Inflammatory macrophage treated with lipopolysaccharide for 1 hour (primary cell): ENCODE data around the gene FNIP1.
"Not testable (repeated sequence)": the region's sequence is repeated elsewhere in the genome, so short reads cannot be mapped to it uniquely, and the experiment has no call there.

Source experiments
- DNase-seq, 2 donors: peaks; one replicate each; pipeline ENCODE4 v3.0.0-alpha.2; 2020 to 2022

Gene FNIP1

GRCh38 chr5:131635684-131636572, 160.9 kb downstream of the FNIP1 start:
- DNase-seq, result peak; percentile 26 to 38

- DNase-seq, result peak; percentile 100
These were observed 161.7 kb downstream of the FNIP1 start, which contains the start of gene RAPGEF6 for GRCh38 chr5:131634996-131635683. RAPGEF6 (minus strand) TSS chr5:131635229; CDS start chr5:131635030, 199 bp downstream.

DNA sequence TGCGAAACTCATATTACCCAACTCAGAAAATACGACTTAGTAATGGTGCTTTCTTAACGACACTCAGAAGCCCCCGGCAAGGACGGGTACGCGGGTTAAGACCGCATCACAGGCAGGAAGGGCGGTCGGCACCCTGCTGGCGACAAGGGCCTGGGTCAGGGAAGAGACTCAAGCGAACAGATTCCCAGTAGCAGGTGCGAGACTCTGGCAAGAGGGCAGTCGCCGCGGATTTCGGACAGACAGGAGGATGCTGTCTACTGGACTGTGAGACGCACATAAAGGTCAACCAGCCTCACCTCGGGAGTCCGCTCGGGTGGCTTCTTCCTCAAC, 162.2 kb downstream of the FNIP1 start:
- peak in 1 of 2 donors; percentile 49 for DNase-seq

GRCh38 chr5:131634238-131634637, 162.6 kb downstream of the FNIP1 start:
- peak; percentile 29 to 43 for DNase-seq

DNA sequence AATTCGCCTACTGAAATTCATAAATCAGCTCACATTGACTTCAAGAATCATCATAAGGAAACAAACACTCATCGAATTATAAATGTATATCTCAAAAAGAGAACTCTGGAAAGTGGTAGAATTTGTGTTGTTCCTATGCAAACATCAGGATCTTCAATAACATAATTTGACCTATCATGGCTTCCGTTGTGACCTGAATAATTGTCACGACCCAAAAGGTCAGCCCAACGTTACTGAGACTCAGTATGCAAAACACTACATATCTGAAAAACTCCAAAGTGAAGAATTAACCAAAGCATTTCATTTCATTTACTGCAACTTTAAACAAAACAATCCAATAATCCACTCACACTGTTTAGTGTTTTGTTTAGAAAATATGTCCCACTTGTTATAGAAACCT, 163.0 kb downstream of the FNIP1 start:
- peak in 1 of 2 donors; percentile 25 for DNase-seq

- DNase-seq, result no peak
These were observed 165.9 kb downstream of the FNIP1 start for GRCh38 chr5:131630963-131631350.

- no peak for DNase-seq
These were observed 166.4 kb downstream of the FNIP1 start for GRCh38 chr5:131630208-131630962.

DNA sequence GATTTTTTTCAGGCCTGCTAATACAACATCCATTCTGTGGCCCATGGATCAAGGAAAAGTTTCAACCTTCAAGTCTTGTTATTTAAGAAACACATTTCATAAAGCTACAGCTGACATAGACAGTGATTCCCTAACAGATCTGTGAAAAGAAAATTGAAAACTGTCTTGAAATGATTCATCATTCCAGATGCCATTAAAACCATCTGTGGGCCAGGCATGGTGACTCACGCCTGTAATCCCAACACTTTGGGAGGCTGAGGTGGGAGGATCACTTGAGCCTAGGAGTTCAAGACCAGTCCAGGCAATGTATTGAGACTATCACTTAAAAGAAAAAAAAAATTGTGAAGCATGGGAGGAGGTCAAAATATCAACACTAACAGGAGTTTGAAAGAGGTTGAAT, 167.8 kb downstream of the FNIP1 start:
- DNase-seq, result no peak

GRCh38 chr5:131627207-131627865, 169.5 kb downstream of the FNIP1 start:
- no peak for DNase-seq

- DNase-seq, result no peak
These were observed 174.2 kb downstream of the FNIP1 start for GRCh38 chr5:131622633-131623032.

GRCh38 chr5:131621164-131621563, 175.7 kb downstream of the FNIP1 start:
- not testable (repeated sequence) for DNase-seq

- no peak for DNase-seq
These were observed 177.7 kb downstream of the FNIP1 start for GRCh38 chr5:131619102-131619501.

- no peak for DNase-seq
These were observed 179.5 kb downstream of the FNIP1 start for GRCh38 chr5:131617140-131617822.

DNA sequence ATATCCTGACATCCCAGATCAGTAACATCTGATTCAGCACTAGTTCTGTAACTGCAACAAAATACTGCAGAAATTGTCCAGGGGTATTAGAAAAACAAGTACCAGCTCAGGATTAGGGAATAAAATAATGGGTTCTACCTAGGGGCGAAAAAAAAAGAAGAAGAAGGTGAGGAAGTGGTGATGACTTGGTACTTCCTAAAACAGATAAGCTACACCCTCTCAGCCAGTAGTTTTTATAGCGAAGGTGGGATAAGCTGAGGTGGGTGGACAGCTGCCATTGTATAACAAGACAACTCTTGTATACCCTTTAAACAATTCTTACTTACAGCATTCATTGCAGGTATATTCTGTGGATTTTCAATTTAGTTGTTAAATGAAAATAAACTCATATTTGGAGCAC, 180.9 kb downstream of the FNIP1 start:
- no peak for DNase-seq

- DNase-seq, result no peak
These were observed 183.4 kb downstream of the FNIP1 start for GRCh38 chr5:131613423-131613822.

- no peak for DNase-seq
These were observed 185.8 kb downstream of the FNIP1 start for GRCh38 chr5:131611064-131611381.

GRCh38 chr5:131610198-131611063, 186.4 kb downstream of the FNIP1 start:
- no peak for DNase-seq

DNA sequence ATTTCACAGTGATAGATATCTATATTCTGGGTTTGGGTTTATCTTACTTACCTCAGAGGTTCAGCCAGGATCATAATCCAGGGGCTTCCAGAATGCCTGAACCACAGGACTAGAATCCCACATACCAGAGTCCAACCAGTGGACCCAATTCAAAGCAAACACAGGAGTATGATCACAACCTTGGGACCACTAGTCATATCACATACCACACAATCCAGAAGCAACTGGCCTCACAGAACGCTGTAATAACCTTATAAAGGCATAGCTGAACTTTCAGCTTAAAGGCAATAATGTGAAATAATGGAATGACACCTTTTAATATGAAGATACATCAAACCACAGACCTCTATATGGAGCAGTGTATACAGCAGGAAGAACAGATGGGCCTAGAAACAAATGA, 187.0 kb downstream of the FNIP1 start:
- DNase-seq, result no peak

- no peak for DNase-seq
These were observed 188.2 kb downstream of the FNIP1 start for GRCh38 chr5:131608597-131608996.

DNA sequence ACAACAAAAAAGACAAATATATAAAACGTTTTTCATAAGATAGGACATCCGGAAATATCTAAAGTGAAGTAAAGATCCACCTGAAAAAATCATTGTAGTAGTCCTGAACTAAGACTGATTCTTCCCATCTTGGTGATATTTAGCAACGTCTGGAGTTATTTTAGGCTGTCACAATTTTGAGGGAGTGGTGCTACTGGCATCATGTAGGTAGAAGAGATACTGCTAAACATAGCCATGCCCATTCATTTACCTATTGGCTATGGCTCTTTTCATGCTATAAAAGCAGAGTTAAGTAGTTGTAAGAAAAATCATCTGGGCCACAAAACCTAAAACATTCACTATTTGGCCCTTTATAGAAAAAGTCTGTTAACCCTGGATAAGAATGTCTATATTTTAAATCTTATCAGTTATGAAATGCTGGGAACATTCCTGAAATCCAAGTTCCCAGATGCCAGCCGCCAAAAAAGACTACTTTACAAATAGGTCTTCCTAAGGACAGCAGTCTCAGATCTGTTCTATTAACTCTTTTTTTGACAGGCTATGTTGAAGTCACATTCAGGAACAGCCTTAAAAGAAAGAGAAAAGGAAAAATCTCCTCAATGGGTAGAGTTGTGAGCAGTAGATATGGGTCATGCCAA, 188.8 kb downstream of the FNIP1 start:
- DNase-seq, result no peak

- DNase-seq, result no peak
These were observed 189.4 kb downstream of the FNIP1 start for GRCh38 chr5:131607418-131607817.
